GM18511 (cell line): ENCODE data around the gene WWTR1.
A peak's percentile ranks its signal among the peaks of the same experiment; 100 is the strongest.

ENCODE experiments used
- ATAC-seq: cut with Tn5 transposase; IDR thresholded peaks from one replicate; pipeline ENCODE4 v1.9.1; 2021; ENCODE audit warnings: mild to moderate bottlenecking, moderate library complexity; ENCODE audit not compliant: unreplicated experiment

WWTR1 gene

GRCh38 chr3:149657926-149658743, at the start of gene WWTR1:
WWTR1 (minus strand) TSS chr3:149658025; CDS start chr3:149657306, 719 bp downstream.
- ATAC-seq, result peak; percentile 82

GRCh38 chr3:149706905-149707304, 49.1 kb upstream of the WWTR1 start:
- ATAC-seq, result no peak

- ATAC-seq, result no peak
Measured at GRCh38 chr3:149705416-149705815, 47.6 kb upstream of the WWTR1 start.

- no peak for ATAC-seq
Measured at GRCh38 chr3:149703466-149703865, 45.6 kb upstream of the WWTR1 start.

- ATAC-seq, result no peak
Measured at GRCh38 chr3:149702691-149703441, 45.0 kb upstream of the WWTR1 start.

GRCh38 chr3:149701977-149702350, 44.1 kb upstream of the WWTR1 start:
- ATAC-seq, result no peak

- ATAC-seq, result peak; percentile 46
Measured at GRCh38 chr3:149701206-149701976, 43.6 kb upstream of the WWTR1 start.

- ATAC-seq, result no peak
Measured at GRCh38 chr3:149688122-149688757, 30.4 kb upstream of the WWTR1 start.

GRCh38 chr3:149686996-149687395, 29.2 kb upstream of the WWTR1 start:
- ATAC-seq, result no peak

GRCh38 chr3:149678351-149678950, 20.6 kb upstream of the WWTR1 start:
- no peak for ATAC-seq

- no peak for ATAC-seq
Measured at GRCh38 chr3:149673393-149673792, 15.6 kb upstream of the WWTR1 start.

- no peak for ATAC-seq
Measured at GRCh38 chr3:149670742-149671492, 13.1 kb upstream of the WWTR1 start.

GRCh38 chr3:149667576-149667975, 9.8 kb upstream of the WWTR1 start:
- ATAC-seq, result no peak

GRCh38 chr3:149663966-149664365, 6.1 kb upstream of the WWTR1 start:
- no peak for ATAC-seq

GRCh38 chr3:149662240-149662887, 4.5 kb upstream of the WWTR1 start:
- ATAC-seq, result no peak

GRCh38 chr3:149660462-149660861, 2.6 kb upstream of the WWTR1 start:
- no peak for ATAC-seq

GRCh38 chr3:149658744-149659497, 1.1 kb upstream of the WWTR1 start:
- ATAC-seq, result peak; percentile 8

- ATAC-seq, result peak; percentile 37
Measured at GRCh38 chr3:149657321-149657925, 402 bp downstream of the WWTR1 start.
